Central memory CD4-positive, alpha-beta T cell (primary cell): Measurements from ENCODE around the gene MIA.
A peak's percentile ranks its signal among the peaks of the same experiment; 100 is the strongest.
"Not testable (repeated sequence)": the region's sequence is repeated elsewhere in the genome, so short reads cannot be mapped to it uniquely, and the experiment has no call there.

ENCODE experiments used
- DNase-seq: peaks from one replicate; pipeline ENCODE4 v3.0.0; 2022

Gene MIA

DNA sequence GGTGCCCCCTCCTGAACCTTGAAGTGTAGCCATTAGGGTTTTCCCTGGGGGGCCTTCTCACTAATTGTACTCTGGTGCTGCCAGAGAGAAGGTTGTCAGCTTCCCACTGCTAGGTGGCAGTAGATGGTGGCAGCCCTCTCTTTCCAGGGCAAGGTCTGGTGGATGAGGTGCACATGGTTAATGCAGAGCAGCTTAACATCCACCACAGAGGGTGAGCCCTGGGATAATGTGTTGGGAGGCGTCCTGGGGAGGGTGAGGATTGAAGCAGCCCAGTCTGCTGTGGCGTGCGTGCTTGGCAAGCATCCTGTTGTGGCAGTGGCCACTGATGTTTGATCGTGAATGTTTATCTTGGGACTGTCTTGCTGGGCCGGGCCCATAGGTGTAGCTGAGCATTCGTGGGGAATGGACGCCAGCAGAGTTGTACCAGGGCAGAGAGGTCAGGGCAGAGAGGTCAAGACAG is 29.5 kb downstream of the MIA start:
- no peak for DNase-seq

DNA sequence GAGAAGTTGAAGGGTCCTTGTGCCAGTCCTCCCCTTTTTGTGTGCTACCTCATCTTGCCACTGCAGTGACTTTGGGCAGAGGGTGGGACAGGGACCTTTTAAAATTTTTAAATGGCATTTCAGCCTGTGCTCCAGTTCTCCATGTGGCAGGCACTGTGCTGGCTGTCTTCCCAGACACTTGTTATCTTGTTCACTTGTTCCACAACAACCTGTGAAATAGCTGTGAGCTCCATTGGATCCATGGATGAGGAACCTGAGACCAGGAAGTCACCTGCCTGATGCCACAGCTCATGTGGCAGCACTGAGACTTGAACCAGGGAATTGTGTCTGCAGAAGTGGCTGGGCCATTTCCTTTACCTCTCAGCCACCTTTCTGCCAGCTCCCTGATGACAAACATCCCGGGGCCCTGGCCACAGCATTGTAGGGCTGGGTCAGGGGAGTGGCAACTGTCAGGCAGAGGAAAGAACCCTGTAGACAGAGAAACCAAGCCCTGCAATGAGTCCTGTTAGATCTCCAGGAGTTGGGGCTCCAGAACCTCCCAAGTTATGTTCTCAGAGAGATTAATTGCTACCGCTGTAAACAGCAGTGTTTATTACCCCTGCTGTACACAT is 30.0 kb downstream of the MIA start:
- peak; percentile 57 for DNase-seq

DNA sequence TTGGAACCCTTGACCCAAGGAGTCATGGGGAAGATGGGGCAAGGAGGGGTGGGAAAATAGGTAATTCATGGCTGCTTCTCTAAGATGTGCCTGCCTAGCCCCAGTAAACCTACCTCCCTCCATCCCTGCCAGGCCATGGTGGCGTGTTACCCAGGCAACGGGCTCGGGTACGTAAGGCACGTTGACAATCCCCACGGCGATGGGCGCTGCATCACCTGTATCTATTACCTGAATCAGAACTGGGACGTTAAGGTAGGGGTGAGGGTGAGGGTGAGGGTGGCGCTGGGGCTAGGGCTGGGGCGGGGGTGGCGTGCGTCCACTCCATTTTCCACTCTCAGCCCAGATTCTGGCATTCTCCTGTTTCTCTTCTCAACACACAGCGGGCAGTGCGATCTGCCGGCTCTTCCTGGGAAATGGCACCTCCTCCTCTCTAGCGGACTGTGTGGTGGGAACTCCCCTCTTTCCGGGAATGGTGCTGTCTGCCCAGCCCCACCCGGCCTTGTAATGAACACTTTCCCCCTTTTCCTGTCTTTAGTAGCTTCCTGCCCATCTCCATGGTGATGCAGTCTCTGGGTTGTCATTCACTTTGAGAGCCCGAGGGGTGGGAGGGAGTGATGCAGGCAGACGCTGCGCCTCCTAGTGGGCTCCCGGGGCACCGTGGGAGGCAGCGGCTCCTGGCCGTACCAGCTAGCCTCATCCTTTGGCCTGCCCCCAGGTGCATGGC is 31.3 kb downstream of the MIA start:
- peak; percentile 87 for DNase-seq

DNA sequence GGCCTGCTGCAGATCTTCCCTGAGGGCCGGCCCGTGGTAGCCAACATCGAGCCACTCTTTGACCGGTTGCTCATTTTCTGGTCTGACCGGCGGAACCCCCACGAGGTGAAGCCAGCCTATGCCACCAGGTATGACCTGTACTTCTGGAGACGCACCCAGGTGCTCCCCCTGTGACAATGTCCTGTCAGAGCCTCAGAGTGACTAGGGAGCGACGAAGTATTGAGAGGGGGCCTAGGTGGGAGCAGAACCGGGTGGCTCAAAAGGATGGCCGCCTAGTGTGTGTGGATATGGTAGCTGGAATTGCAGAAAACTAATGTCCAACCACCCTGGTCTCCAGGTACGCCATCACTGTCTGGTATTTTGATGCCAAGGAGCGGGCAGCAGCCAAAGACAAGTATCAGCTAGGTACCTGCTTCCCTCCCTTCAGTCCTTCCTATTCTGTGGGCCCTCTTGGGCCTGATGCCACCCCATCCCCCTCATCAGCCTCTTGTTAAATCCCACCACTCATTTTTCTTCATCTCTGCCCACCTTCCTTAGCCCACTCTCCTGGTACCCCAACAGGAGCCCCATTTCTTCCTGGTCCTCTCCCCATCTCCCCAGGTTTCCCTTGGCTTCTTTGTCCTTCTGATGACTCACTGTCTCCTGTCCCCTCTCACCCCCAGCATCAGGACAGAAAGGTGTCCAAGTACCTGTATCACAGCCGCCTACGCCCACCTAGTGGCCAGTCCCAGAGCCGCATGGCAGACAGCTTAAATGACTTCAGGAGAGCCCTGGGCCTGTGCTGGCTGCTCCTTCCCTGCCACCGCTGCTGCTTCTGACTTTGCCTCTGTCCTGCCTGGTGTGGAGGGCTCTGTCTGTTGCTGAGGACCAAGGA is 32.1 kb downstream of the MIA start:
- no peak for DNase-seq

DNA sequence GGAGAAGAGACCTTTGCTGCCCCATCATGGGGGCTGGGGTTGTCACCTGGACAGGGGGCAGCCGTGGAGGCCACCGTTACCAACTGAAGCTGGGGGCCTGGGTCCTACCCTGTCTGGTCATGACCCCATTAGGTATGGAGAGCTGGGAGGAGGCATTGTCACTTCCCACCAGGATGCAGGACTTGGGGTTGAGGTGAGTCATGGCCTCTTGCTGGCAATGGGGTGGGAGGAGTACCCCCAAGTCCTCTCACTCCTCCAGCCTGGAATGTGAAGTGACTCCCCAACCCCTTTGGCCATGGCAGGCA is 32.7 kb downstream of the MIA start:
- DNase-seq, result no peak

DNA sequence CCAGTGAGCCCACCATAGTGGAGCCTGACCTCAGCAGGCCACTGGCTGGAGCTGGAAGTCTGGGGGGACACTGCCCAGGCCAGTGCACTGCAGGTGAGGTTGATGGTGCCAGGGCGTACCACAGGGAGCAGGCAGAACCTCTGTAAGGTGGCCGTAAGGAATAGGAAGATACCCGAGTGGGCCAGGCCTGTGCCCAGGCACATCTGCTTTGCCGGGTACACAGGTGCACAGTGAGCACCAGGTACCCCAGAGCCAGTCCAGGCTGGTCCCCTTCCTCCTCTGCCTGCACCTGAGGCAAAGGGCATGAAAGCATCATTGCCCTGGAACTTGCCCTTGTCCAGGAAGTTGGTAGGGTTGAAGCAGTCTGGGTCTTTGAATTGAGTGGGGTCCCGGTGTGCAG is 33.2 kb downstream of the MIA start:
- no peak for DNase-seq

DNA sequence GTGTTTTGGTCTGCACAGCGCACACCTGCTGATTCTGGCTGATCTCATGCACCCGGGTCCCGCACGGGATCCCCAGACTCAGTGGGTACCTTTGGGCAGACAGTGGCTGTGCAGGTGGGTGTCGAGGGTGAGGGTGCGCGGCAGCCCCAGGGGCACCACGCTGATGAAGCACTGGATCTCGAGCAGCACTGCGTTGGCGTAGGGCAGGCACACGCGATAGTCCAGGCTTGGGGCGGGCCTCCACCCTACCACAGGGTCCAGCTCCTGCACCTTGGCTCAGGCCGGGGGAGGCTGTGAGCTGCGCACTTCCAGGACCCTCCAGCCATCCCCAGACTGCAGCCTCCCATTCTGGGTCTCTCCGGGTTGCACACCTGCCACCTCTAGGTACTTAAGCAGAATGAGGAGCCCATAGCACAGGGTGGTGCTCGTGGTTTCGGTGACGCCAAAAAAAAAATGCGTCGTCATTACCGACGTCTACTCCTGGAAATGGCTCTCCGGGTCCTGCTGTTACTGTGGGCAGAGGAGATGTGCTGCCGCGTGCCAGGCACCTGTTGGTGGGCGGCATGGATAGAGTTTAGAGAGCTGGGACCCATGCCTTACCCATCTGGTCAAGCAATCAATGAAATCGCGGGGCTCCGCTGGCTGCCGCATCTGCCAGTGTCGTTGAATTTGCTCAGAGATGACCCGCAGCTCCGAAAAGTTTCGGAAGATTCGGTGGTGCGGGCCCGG is 34.2 kb downstream of the MIA start:
- DNase-seq, result no peak

DNA sequence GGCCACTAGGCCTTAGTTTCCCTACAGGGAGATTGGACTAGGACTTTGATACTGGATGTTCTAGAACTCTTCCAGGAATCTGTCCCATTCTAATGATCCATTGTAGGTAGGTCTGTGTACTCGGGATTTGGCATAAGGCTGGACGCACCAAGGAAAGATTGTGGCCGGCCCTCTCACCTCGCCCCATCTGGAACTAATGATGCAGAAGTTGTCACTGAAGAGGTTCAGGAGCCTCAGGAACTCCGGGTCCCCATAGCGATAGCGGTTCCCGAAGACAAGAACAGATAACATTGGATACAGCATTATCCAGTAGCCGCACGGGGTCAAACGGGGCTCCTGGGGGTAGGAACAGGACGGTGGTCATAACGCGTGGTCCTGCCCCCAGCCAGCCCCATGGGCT is 34.8 kb downstream of the MIA start:
- no peak for DNase-seq

DNA sequence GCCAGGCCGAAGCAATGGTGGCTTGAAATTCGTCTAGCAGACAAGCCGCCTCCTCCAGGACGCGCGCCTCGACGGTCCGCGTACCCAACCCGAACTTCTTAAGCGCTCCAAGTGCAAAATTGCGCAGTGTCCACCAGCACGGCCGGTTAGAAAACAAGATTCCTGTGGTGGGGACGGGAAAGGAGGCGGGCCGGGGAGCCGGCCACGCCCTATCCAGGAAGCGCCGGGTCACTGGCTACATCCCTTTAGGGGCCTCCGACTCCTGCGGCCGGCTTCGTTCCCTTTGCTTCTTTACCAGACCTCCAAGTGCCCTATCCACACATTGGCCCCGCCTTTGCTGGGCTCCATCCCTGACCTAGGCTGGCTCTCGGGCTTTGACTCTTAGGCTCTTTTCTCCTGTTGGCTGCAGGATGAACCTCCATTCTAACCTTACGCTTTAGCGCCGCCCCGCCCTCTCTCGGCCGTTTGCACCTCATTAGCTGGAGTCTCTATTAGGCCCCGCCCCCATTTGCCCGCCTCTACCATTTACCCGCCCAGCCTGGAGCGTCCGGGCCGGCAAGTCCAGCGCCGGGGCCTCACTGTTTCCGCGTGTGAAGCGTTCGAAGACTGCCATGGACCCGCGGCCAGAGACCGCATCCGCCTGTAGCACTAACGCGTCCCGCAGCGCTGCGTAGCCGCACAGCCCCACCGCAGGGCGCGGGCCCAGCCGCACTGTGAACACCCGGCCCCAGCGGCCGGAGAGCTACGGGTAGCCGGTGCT is 35.5 kb downstream of the MIA start:
- peak; percentile 34 for DNase-seq

DNA sequence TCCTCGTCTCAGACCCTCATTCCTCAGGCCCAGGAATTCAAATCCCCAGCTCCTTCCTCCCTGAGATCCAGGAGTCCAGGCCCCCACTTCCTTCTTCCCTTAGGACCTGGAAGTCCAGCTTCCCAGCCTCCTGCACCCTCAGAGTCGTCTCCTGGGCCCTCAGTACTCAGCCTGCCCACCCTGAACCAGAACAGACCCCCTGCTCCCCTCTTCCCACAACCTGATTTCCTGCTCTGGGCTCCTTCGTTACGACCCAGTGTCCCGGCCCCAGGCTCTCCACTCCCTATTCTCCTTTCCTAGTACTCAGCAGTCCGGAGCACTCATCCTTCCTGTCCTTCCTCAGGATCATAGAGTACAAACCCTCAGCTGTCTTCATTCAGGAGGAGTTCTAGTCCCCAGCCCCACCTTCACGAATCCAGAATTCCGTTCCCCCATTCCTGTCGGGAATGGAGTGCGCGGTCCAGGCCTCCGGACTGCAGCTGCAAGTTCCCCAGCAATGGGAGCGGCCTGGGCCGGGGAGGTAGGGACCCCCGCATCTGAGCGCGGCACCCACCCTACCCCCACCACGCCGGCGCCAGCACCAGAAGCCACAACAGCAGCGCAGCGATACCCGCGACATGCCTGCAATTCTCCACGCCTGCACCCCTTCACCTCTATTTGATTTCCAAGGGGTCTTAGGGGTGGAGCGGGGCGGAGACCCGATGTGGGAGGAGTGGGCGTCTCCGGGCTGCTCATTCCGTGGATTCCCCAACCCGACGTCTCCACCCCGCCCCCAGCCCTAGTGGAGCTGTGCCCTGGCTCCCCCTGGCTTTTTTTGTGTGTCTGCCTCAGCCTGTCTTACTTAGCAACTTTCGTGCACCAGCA is 36.4 kb downstream of the MIA start:
- no peak for DNase-seq

DNA sequence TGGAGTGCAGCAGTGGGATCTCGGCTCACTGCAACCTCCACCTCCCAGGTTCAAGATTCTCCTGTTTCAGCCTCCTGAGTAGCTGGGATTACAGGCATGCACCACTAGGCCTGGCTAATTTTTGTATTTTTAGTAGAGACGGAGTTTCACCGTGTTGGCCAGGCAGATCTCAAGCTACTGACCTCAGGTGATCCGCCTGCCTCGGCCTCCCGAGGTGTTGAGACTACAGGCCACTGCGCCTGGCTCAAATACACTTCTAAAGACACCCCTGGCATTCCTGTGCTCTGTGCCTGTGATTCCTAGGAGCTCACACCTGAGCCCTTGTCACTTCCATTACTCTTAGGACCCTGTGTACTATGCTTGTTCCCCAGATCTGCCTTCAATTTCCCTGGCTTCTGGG is 37.2 kb downstream of the MIA start:
- not testable (repeated sequence) for DNase-seq

DNA sequence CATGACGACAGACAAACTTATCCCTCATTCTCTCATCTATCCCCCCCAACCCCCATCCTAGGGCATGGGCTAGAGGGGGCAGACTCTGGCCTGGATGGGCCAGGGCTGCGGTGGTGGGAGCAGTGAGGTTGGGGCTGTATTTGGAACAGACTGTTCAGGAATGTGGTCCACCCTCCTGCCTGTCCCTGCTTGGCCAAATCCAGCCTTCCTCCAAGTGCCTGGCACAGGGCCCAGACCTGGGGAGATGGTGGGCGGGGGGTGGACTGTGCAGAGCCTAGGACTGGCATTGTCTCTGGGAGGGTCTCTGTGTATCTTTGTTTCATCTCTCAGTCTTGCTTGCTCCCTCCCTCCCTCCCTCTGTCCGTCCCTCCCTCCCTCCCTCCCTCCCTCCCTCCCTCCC is 37.9 kb downstream of the MIA start:
- no peak for DNase-seq

DNA sequence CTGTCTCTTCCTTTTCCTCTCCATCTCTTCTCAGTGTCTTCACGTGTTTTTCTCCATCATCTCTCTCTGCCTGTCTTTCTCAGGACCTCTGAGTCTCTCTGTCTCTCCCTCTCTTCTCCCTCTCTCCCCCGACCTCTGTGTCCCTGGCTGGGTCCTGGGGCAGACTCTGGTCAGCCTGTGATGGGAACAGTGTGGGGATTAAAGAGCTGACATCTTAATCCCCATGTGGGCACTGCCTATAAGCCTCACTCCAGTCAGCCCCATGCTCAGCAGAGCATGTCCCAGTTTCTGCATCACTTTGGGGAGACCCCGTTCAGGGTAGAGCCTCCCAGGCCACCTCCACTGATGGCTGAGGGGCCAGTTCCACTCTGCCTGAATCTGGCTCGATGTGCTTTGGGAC is 39.9 kb downstream of the MIA start:
- DNase-seq, result no peak

DNA sequence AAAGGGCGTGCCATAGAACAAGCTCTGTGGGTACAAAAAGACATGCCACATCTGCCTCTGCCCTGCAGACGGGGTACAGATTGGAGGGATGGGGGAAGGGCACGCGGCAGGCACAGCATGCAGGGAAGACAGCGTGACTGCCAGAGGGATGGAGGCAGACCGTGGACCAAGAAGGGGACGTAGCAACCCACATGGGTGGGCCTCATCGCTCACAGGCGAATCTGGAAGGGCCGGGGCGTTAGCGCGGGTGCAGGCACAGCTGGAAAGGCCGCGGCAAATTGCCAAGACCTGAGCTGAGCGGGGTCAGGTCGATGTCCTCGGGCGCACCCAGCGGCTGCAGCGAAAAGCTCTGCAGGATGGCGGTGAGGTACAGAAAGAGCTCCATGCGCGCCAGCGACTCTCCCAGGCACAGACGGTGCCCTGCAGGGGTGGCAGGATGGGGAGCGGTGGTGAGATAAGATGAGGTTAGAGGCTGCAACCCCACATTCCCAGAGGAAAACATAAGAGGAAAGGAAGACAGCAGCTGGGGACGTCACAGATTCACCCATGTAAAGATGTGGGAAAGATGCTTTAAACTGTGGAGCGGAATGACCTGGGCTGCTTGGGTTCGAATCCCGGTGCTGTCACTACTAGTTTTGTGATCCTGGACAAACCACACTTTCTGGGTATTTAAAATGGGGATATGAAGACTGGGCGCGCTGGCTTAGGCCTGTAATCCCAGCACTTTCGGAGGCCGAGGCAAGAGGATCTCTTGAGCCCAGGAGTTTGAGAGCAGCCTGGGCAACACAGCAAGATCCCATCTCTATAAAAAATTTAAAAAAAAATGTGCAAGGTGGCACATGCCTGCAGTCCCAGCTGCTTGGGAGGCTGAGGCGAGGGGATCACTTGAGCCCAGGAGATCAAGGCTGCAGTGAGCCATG is 43.4 kb downstream of the MIA start:
- DNase-seq, result peak; percentile 75

DNA sequence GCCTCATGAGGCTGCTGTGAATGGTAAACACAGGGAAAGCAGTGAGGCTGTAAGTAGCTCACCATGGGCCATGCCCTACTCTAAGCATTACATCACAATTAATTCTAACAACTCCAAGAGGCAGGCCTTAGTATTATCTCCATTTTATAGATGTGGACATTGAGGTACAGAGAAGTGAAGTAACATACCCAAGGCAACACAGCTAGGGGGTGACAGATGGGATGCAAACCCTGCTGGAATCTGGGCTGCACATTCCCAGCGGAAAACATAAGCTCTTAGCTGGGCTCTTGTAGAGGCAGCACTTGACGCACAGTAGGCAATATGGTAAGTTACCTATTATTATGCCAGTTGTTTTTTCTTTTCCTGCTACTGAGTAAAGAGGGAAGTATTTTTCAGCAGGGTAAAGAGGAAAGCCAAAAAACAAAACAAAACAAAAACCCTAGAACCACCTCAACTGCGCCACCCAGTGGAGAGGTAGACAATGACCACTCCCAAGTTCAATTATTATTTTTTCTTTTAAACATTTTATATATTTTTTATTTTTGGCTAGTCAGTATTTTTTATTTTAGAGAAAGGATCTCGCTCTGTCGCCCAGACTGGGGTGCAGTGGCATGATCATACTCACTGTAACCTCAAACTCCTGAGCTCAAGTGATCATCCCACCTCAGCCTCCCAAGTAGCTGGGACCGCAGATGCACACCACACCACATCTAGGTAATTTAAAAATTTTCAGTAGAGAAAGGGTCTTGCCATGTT is 44.3 kb downstream of the MIA start:
- peak; percentile 57 for DNase-seq

DNA sequence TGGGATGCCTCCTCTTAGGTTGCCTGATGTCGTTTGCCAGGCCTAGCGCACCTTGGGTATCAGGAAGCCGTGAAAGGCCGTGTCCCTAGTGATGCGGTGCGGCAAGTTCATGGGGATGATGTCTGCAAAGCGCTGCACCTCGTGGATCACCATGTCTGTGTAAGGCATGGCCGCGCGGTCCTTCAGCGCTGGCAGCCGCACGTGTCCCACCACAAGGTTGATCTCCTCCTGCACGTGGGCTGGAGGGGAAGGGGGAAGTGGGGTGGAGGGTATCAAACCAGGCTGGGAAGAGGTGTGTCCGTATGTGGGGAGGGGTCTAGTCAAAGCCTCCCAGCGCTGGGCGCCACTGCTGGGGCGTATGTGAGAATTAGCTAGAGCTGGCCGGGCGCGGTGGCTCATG is 46.8 kb downstream of the MIA start:
- DNase-seq, result no peak

DNA sequence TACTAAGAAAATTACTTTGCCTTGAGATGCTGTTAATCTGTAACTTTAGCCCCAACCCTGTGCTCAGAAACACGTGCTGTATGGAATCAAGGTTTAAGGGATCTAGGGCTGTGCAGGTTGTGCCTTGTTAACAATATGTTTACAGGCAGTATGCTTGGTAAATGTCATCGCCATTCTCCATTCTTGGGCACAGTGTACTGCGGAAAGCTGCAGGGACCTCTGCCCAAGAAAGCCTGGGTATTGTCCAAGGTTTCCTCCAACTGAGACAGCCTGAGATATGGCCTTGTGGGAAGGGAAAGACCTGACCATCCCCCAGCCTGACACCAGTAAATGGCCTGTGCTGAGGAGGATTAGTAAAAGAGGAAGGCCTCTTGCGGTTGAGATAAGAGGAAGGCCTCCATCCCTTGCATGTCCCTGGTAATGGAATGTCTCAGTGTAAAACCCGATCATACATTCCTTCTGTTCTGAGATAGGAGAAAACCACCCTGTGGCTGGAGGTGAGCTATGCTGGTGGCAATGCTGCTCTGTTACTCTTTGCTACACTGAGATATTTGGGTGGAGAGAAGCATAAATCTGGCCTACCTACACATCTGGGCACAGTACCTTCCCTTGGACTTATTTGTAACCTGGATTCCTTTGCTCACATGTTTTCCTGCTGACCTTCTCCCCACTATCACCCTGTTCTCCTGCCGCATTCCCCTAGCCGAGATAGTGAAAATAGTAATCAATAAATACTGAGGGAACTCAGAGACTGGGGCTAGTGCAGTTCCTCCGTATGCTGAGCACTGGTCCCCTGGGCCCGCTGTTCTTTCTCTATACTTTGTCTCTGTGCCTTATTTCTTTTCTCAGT is 47.6 kb downstream of the MIA start:
- not testable (repeated sequence) for DNase-seq

DNA sequence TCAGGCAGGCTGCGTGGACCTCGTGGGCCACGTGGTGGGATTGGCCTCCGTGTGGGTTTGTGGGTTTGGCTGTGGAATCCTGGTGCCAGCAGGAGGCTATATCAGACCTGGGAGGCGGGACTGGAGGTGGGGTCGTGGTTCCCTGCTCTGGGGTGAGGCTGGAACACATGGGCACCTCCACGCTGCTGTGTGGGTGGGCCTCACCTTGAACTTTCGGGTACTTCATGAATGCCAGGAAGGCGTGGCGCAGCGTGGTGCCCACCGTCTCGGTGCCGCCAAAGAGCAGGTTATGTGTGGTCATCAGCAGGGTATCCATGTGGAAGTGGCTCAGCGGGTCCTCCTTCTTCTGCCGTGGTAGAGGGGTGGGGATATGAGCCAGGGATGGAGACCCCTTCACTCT is 49.6 kb downstream of the MIA start:
- DNase-seq, result not testable (repeated sequence)
